Dermis lymphatic vessel endothelial cell (primary cell): ENCODE results near the gene RNF167. TPM values are rescaled to one million over a fixed set of nuclear protein-coding genes. Genes with fewer than 3 reads are reported as not detected.

Experiments
- total RNA-seq: library from RNA; depleted of rRNA; stranded (reverse); fragments of >200 nt; gene quantifications from 2 replicates; pipeline ENCODE4 v1.2.1, GENCODE V29; 2014

The RNF167 gene
- 11.5 and 12.6 TPM in 2 replicates for total RNA-seq

DNA sequence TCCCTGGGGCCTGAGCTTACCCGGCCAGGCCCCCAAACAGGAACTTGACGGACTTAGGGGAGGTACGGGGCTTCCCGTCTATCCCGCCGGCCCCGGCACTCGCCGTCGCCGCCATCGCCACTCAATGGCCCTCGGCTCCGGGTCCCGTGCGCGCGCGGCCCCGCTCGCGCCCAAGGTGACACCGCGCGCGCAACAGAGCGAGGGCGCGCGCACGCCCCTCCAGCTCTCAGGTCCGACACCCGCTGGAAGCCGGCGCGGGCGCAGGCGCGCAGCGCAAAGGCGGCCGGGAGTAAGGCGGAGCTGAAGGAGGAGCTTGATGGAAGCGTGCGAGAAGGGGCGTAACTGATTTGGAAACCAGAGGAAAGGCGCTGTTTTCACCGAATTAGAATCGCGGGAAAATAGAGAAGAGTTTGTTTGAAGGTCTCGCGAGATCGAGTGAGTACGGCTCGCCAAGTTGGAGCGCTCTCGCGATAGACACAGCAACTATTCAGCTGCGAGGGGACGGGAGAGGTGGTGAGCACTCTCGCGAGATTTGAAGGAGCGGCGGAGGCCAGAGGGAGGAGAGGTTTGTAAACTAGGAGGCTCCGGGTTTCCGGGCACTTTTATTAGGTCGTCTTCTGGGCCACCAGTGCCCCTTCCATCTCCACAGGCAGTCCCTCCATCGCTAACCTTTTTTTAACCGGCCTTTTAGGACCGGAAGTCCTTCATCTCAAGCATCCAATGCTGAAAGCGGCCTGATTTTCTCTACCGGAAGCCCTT, at the start of gene RNF167, which contains the start of gene SLC25A11:
Gene RNF167 (plus strand): TSS at position 473 of the 759 bp plus-strand sequence. CDS start 642 bp downstream, outside the sequence.
Gene SLC25A11 (minus strand): TSS at position 251 of the 759 bp plus-strand sequence. CDS start 136 bp downstream, at position 115.

DNA sequence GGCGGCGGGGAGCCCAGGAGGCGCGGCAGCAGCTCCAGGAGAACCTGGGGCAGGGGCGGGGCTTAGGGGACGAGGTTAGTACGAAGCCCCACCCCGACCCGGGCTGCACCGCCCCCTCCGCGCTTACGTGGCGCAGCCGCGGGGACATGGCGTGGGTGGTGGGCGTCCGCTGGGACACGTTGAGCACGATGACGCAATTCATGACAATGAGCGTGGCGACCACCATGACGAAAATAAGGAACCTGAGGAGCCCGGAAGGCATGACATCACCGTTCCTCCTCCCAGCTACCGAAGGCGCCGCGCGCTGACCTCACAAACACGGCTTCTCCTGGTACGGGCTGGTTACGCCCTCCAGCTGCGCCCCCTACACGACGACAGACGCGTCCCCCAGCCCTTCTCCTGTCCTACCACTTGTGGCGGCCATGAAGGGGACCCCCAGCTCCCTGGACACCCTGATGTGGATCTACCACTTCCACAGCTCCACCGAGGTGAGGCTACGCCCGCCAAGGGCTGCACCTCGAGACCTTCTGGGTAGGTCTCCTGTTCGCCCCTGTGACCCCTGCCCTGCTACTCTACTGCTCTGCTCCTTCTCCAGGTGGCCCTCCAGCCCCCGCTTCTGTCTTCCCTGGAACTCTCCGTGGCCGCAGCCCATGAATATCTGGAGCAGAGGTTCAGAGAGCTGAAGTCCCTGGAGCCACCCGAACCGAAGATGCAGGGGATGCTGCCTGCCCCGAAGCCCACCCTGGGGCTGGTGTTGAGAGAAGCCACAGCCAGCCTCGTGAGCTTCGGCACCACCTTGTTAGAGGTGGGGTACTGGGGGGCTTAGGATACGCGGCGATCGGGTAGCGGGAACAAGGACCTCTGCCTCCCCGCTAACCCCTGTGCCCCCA, 40.5 kb upstream of the RNF167 start, which contains the start of gene C17orf107:
Gene C17orf107 (plus strand): TSS at position 196 of the 890 bp plus-strand sequence. CDS start 227 bp downstream, at position 423.

DNA sequence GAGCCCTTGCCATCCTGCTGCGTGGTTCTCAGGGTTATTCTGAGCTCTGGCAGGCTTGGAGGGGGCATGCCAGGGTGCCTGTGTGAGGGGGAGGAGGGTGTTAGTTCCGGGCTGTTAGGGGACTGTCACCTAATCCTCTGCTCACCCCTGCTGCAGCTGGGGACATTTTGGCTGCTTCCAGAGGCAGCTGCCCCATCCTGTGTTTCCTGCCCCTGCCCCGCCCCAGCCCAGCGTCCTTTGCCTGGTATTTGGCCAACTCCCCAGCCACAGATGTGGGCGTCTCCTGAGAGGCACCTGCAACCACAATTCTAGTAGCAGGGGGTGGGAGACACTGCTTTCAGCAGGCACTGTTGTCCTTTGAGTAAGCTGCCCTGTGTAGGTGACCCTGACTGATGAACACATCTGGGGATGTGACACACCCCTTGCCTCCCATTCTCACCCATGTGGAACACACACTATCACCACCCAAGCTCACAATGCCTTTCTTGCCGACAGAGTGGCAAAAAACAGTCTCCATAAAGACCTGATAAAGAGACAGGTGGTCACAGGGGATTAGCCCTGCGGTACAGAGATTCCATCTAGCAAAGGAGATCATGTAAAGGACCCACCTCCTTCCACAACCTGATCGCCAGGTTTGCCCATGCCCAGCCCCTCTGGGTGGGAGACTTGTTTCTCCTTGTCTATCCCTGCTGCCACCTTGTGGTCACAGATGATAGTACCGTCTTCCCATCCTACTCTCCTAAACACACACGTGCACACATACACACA, 36.8 kb upstream of the RNF167 start, which contains the start of gene CHRNE:
Gene CHRNE (minus strand): TSS at position 48 of the 768 bp plus-strand sequence. CDS start 35 bp downstream, at position 13.

DNA sequence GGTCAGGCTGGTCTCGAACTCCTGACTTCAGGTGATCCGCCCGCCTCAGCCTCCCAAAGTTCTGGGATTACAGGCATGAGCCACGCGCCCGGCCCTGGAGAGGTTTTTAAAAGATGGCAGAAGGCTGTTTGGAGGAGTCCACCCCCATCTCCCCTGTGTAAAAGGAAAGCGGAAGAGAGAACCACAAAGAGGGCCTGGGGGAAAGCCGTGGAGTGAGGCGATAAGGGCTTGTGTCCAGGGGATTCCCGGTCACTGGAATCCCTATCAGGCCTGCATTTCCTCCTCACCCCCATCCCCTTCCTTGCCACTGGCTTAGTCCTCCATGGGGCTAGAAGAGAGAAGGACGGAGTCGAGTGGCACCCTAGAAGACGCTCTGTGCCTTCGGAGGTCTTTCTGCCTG, 8.1 kb upstream of the RNF167 start, which contains the start of gene GP1BA:
Gene GP1BA (plus strand): TSS at position 315 of the 400 bp plus-strand sequence. CDS start 328 bp downstream, outside the sequence.

DNA sequence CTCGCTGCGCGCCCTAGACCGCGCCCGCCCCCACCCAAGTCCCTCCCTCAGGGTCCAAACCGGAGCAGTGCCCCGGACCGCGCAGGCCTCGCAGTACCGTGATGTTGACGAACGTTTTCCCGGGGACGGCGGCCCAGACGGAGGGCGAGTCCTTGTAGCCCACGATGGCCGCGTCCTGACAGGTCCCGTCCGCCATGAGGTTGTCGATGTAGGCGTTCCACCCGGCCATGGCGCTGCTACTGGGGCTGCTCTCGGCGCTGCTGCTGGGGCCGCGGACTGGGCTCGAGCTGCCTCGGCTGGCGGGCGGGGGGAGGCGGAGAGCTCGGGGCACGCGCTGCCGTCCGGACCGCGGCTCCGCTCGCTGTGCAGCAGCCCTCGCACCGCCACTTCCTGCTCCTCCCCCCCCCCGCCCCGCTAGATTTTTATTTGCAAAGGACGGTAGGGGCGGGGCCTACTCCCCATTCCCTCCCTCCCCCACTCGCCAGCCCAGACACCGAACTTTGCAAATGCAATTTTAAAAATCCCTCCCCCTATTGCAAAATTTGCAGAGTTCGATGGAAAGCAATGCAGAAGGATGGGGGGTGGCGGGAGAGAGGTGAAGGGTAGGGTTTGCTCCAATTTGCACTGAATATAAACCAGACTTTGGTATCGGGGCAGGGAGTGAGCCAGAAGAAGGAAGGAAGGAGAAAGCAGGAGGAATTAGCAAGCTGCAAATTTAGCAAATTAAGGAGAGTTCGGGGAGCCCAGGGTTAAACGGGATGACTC, 8.3 kb downstream of the RNF167 start, which contains the start of gene PFN1:
Gene PFN1 (minus strand): TSS at position 365 of the 765 bp plus-strand sequence. CDS start 136 bp downstream, at position 229.

DNA sequence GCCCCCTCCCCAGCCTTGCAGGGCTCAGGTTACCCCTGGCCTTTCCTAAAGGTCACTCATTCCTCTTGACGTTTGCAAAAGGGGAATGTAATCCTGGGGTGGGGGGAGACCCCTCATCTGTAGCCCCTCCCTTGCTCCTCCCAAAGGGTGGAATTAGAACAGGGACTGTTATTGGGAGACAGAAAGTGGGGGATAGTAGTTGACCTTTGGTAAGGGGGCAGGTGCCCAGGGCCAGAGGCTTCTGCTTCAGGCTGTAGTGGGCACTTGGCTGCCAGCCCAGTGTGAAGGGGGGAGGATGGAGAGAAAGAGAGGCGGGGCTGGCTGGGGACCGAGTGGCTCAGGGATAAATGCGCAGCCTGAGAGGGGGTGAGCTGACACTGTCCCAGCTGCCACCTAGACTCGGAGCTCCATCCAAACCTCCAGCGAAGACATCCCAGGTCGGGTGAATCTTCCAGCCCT, 10.7 kb downstream of the RNF167 start, which contains the start of gene ENO3:
Gene ENO3 (plus strand): TSS at position 374 of the 459 bp plus-strand sequence. CDS start 711 bp downstream, outside the sequence.

DNA sequence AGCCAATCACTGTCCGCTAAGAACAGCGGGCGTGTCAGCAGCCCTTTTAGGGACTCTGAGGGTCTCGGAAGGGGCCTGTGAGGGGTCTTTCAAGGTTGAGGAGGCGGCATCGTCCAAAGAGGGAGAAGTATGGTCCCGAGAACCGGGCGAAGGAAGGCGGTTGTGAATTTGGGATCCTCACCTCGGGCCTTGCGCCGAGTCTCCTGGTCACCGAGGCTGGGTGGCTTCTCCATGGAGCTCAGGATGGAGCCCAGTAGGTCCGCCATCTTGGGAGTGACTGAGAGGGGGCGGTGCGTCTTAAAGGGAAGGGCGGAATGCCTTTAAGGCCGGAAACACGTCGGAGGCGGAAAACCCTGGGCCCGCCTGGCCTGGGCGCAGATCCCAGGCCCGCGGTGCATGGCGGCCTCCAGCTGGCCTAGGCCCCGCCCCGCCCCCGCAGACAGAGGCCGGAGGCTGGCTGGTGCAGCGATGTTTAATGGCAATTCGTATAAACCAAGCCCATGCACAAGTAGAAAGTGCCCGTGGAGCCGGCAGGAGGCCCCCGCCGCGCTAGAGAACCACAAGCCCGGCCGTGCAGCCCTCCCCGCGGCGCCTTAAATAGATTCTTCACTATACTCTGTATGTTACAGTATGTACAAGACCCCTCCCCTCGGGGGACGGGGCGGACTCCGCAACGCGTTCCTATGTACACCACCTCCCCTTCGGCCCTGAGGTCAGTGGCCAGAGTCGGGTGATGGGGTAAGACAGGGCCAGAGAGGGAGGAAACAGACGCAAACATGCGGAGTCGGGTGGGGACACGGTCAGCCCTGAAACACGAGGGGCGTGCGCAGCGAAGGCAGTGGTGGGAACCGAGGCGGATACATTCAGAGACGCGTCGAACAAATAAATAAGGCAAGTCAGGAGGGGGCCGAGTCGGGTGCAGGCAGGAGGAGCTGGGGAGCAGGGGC, 27.7 kb downstream of the RNF167 start, which contains the start of gene SPAG7:
Gene SPAG7 (minus strand): TSS at position 279 of the 947 bp plus-strand sequence. CDS start 13 bp downstream, at position 266.

DNA sequence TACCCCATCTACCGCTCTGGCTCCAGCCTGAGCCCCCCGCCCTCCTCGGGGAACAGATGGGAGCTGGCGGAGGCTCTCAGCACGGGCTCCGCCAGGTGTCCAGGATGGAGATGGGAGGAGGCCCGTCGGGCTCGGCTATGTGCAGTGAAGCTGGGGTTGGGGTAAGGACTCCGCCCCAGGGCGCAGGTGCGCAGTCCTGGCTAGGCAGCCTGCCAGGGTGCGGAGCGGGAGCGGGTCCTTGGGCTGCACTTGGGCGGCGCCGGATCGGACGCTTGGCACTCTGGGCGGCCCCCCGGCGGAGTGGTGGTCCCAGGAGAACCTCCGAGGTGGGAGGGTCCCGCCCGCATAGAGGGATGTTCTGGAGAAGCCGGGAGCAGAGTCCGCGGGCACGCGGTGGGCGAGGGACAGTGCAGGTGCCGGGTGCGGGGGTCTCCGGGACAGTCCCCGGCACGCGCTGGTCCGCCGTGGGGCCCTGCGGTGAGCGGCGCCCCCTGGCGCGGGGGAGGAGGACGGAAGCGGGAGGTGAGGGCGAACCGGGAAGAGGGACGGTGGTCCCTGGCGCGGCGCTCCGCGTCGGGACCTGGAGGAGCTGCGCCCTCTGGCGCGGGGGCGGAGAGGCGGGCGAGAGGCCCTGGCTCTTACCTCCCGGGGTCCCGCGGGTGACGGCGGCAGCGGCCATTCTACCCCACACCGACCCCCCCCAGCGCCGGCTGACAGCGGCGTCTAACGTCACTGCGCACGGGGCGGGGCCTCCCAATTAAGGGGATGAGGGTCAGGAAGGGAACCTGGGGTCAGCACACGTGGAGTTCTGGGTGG, 47.1 kb downstream of the RNF167 start, which contains the start of gene CAMTA2:
Gene CAMTA2 (minus strand): TSS at position 725 of the 816 bp plus-strand sequence. CDS start 1,453 bp downstream, outside the sequence.

Other genes starting within 250 kb of the RNF167 start
- 7.7 and 10.3 TPM in 2 replicates for gene PELP1, start 236.1 kb upstream of the RNF167 start, total RNA-seq
- gene ARRB2, start 229.6 kb upstream of the RNF167 start, total RNA-seq: 7.5 and 9.0 TPM in 2 replicates
- 9.5 and 11.9 TPM in 2 replicates for gene MED11, start 208.8 kb upstream of the RNF167 start, total RNA-seq
- gene ZMYND15, start 200.4 kb upstream of the RNF167 start, total RNA-seq: under 0.01 and 0.11 TPM in 2 replicates
- gene CXCL16, start 200.3 kb upstream of the RNF167 start, total RNA-seq: 0.54 and 0.77 TPM in 2 replicates
- not detected in 2 replicates for gene TM4SF5, start 168.4 kb upstream of the RNF167 start, total RNA-seq
- gene VMO1, start 153.9 kb upstream of the RNF167 start, total RNA-seq: 0.22 and 0.95 TPM in 2 replicates
- not detected in 2 replicates for gene GLTPD2, start 151.3 kb upstream of the RNF167 start, total RNA-seq
- 164 and 200 TPM in 2 replicates for gene PSMB6, start 144.1 kb upstream of the RNF167 start, total RNA-seq
- 26.3 and 35.3 TPM in 2 replicates for gene PLD2, start 133.1 kb upstream of the RNF167 start, total RNA-seq
- 25.5 and 31.3 TPM in 2 replicates for gene MINK1, start 106.9 kb upstream of the RNF167 start, total RNA-seq
- gene C17orf107, start 40.7 kb upstream of the RNF167 start, total RNA-seq: 0.77 and 1.1 TPM in 2 replicates
- 0.86 and 5.7 TPM in 2 replicates for gene CHRNE, start 37.2 kb upstream of the RNF167 start, total RNA-seq
- gene GP1BA, start 8.0 kb upstream of the RNF167 start, total RNA-seq: not detected in 2 replicates
- 45.4 and 50.1 TPM in 2 replicates for gene SLC25A11, start 222 bp upstream of the RNF167 start, total RNA-seq
- gene PFN1, start 8.3 kb downstream of the RNF167 start, total RNA-seq: 304 and 331 TPM in 2 replicates
- 2.2 and 2.3 TPM in 2 replicates for gene ENO3, start 10.9 kb downstream of the RNF167 start, total RNA-seq
- gene SPAG7, start 27.5 kb downstream of the RNF167 start, total RNA-seq: 53.2 and 56.7 TPM in 2 replicates
- 3.0 and 3.9 TPM in 2 replicates for gene CAMTA2, start 47.4 kb downstream of the RNF167 start, total RNA-seq
- 0.52 and 0.54 TPM in 2 replicates for gene INCA1, start 57.3 kb downstream of the RNF167 start, total RNA-seq
- gene KIF1C, start 57.7 kb downstream of the RNF167 start, total RNA-seq: 75.5 and 89.6 TPM in 2 replicates
- under 0.01 and 0.17 TPM in 2 replicates for gene SLC52A1, start 95.2 kb downstream of the RNF167 start, total RNA-seq
- gene ZFP3, start 138.2 kb downstream of the RNF167 start, total RNA-seq: 0.65 and 1.6 TPM in 2 replicates
- gene ZNF232, start 171.6 kb downstream of the RNF167 start, total RNA-seq: 4.1 and 4.9 TPM in 2 replicates
- not detected in 2 replicates for gene USP6, start 175.8 kb downstream of the RNF167 start, total RNA-seq